Omental fat pad (tissue), 4 donors: ENCODE measurements around the gene RDM1. TPM values are rescaled to one million over a fixed set of nuclear protein-coding genes. Genes with fewer than 3 reads are reported as not detected.

ENCODE experiments used
- ATAC-seq: fragments of 150-250 bp; one replicate; pipeline ENCODE4 v1.9.1; 2016; ENCODE audit warnings: mild to moderate bottlenecking, moderate library complexity; ENCODE audit not compliant: low FRiP score
- DNase-seq: peaks from one replicate; pipeline ENCODE4 v3.0.0-alpha.2; 2019; ENCODE audit warnings: low spot score
- total RNA-seq, 4 donors: library from RNA; depleted of rRNA; stranded (reverse); fragments of >200 nt; gene quantifications; one replicate each; pipeline ENCODE4 v1.1.0, GENCODE V29; 2016
- TF ChIP-seq, protein P1 (sequence below), 3 donors: fragments of 450-650 bp; IDR thresholded peaks; one replicate each; pipeline ENCODE4 v1.5.1; 2016 to 2017; ENCODE audit warnings: antibody characterized with exemption in 3 of 3, mild to moderate bottlenecking in 3 of 3, moderate library complexity in 2 of 3

The RDM1 gene
- total RNA-seq, 4 donors from 2014 or later, result not detected

GRCh38 chr17:35892091-35893035, 38.2 kb downstream of the RDM1 start:
- no peak for ATAC-seq
- TF ChIP-seq, protein P1, sequence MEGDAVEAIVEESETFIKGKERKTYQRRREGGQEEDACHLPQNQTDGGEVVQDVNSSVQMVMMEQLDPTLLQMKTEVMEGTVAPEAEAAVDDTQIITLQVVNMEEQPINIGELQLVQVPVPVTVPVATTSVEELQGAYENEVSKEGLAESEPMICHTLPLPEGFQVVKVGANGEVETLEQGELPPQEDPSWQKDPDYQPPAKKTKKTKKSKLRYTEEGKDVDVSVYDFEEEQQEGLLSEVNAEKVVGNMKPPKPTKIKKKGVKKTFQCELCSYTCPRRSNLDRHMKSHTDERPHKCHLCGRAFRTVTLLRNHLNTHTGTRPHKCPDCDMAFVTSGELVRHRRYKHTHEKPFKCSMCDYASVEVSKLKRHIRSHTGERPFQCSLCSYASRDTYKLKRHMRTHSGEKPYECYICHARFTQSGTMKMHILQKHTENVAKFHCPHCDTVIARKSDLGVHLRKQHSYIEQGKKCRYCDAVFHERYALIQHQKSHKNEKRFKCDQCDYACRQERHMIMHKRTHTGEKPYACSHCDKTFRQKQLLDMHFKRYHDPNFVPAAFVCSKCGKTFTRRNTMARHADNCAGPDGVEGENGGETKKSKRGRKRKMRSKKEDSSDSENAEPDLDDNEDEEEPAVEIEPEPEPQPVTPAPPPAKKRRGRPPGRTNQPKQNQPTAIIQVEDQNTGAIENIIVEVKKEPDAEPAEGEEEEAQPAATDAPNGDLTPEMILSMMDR (IDR thresholded peaks at IDR 0.05), result no peak
- DNase-seq, result no peak

GRCh38 chr17:35891269-35891668, 39.3 kb downstream of the RDM1 start:
- DNase-seq (no peak), ATAC-seq (no peak)
- TF ChIP-seq, protein P1 (IDR thresholded peaks at IDR 0.05), result no peak

DNA sequence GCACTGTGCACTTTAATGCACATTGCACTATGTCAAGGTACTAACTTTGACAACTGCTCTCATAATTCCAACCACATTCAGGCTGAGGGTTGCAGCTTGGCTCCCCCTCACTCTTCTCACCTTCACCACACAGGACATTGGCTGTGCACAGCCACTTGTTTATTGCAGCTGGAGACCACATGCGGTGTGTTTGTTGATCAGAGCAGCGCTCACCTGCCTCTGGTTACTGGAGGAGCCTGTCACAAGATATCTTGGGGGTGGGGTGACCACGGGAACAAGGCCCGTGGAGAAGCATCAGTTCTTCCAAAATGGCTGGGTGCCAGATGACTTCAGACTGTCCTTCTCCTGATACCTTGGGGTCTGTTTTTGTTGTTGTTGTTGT, 39.8 kb downstream of the RDM1 start:
- TF ChIP-seq, protein P1 (IDR thresholded peaks at IDR 0.05), result no peak
- ATAC-seq (no peak), DNase-seq (no peak)

- ATAC-seq (no peak), DNase-seq (peak; percentile 30)
- TF ChIP-seq, protein P1 (IDR thresholded peaks at IDR 0.05), result no peak
These were observed 40.5 kb downstream of the RDM1 start for GRCh38 chr17:35889818-35890773.

GRCh38 chr17:35889241-35889640, 41.3 kb downstream of the RDM1 start:
- TF ChIP-seq, protein P1 (IDR thresholded peaks at IDR 0.05), result no peak
- no peak for DNase-seq
- ATAC-seq, result no peak

DNA sequence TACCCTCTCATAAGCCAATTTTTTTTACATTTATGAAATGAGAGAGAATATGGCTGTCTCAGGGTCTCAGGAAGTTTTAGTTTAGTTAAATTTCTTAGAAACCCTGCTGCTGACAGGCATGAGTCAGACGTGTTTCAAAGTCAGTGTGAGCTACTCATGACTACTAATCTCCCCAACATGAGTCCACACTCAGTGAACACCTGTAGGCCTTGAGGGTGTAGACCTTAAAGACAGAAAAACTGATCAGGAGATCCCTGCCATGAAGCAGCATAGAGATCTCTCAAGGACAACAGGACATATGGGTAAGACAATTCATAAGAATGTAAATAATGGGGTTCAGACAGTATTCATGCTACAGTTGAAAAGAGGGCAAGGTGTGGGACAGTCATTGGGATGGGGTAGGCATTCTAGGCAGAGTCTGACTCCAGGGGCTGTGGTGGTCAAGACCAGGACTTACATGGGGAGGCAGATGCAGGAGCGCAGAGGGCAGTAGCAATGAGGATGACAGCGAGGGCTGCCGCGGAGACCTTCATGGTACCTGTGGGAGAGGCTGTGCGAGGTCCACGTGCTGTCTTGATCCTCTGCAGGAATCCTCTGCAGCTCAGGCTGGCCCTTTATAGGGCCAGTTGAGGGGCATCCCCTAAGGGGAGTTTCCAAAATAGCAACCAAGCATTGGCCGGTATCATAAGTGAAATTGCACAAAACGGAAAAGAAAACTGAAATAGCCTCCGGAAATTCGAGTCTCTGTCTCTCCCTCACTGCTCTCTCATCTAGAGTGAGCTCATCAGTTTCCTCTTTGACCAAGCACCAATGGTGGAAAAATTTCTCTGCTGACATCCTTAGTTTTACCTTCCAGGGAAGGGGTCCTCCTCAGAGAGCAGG, 50.6 kb downstream of the RDM1 start, which contains the start of gene CCL5:
Gene CCL5 (minus strand): TSS at position 588 of the 882 bp plus-strand sequence.
- TF ChIP-seq, protein P1 (IDR thresholded peaks at IDR 0.05), result no peak
- no peak for DNase-seq
- peak; percentile 44 for ATAC-seq
